Stimulated activated naive CD4-positive, alpha-beta T cell (primary cell): ENCODE measurements around the gene RNU6-1.
A peak's percentile ranks its signal among the peaks of the same experiment; 100 is the strongest.

Experiments
- DNase-seq, 6 experiments: peaks; one replicate each; lab custom pipeline; 2025; lab: John Stamatoyannopoulos, UW

The RNU6-1 gene

DNA sequence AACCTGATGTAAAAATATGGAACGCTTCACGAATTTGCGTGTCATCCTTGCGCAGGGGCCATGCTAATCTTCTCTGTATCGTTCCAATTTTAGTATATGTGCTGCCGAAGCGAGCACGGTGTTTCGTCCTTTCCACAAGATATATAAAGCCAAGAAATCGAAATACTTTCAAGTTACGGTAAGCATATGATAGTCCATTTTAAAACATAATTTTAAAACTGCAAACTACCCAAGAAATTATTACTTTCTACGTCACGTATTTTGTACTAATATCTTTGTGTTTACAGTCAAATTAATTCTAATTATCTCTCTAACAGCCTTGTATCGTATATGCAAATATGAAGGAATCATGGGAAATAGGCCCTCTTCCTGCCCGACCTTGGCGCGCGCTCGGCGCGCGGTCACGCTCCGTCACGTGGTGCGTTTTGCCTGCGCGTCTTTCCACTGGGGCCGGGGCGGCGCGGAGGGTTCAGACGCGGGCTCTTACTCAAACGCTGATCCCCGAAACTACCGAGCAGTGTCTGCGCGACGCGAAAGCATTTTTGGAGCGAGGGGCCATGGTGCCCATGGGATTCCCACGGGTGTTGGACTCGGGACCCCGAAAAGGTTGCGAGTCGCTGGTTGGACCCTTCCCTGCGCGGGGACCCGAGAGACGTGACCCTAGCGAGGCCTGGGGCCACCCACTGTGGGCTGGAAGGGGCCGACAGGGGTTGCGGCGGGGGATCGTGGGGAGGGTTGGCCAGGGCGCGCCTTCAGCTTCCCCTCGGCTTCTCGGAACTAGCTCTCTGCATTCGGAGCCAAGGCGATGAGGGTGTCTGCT lies at the start of gene RNU6-1:
Gene RNU6-1 (minus strand): TSS at position 117 of the 820 bp plus-strand sequence.
- peak; percentile 89 to 99 (median 94) for DNase-seq

- DNase-seq, result no peak
These were observed 47.9 kb upstream of the RNU6-1 start for GRCh38 chr15:67887776-67888175.

GRCh38 chr15:67885861-67886260 lies 46.0 kb upstream of the RNU6-1 start:
- DNase-seq, result no peak

GRCh38 chr15:67885175-67885523 lies 45.3 kb upstream of the RNU6-1 start:
- no peak for DNase-seq

GRCh38 chr15:67884514-67885174 lies 44.8 kb upstream of the RNU6-1 start:
- DNase-seq, result peak; percentile 4 to 60 (median 29)

GRCh38 chr15:67884009-67884408 lies 44.2 kb upstream of the RNU6-1 start:
- DNase-seq, result no peak

DNA sequence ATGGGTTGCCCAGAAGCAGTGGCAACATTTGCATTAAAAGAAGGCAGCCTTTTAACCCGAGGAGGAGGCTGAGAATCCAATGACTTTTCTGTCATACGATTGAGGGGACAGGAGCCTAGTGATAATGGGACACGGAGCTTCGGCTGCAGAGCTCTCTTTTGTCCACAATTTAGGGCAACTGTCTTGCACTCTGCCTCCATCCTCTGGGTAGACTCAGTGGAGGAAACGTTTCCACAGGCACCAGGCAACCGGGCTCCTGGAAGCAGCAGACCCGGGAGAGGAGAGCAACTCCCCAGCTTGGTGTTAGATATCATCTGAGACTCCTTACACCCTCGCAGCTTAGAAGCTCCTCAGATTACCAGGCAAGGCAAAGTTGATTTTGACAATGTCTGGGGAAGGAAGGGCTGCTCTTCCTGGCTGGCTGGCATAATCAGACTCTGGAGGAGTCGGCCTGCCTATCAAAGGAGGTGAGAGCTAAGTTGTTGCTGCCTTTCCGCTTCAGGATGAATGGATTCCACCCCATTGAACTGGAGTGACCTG lies 43.5 kb upstream of the RNU6-1 start:
- no peak for DNase-seq

DNA sequence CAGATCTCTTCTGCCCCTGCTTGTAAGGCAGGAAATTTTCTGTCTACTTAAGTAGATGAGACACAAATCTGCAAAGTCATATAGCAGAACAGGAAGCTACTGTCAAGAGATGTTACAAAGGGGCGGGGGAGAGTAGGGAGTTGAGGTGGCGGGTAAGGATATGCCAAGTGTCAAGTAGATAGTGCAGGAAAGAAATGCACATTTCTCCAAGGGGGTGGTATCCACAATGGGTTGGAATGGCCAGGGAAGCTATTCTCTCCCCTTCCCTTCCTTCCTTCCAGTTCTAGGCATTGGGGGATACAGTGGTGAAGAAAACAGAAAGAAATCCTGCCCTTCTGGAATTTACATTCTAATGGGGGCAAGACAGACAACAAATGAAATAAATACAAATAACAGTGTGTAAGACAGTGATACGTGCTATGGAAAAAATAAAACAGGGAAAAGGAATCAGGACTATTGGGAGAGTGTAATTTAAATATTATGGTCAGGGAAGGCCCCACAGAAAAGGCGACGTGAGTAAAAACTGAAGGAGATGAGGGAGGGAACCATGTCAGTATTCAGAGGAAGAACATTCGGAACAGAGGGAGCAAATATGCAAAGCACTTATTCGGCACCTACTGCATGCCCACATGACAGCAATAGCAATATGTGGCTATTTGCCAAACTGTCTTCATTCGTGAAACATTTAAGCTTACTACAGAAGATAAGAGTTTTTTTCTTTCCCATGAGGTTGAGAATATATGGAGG lies 42.8 kb upstream of the RNU6-1 start:
- peak in 4 of 6 experiments; percentile 1 to 37 (median 14) for DNase-seq

- DNase-seq, result no peak
These were observed 40.9 kb upstream of the RNU6-1 start for GRCh38 chr15:67880651-67881182.

DNA sequence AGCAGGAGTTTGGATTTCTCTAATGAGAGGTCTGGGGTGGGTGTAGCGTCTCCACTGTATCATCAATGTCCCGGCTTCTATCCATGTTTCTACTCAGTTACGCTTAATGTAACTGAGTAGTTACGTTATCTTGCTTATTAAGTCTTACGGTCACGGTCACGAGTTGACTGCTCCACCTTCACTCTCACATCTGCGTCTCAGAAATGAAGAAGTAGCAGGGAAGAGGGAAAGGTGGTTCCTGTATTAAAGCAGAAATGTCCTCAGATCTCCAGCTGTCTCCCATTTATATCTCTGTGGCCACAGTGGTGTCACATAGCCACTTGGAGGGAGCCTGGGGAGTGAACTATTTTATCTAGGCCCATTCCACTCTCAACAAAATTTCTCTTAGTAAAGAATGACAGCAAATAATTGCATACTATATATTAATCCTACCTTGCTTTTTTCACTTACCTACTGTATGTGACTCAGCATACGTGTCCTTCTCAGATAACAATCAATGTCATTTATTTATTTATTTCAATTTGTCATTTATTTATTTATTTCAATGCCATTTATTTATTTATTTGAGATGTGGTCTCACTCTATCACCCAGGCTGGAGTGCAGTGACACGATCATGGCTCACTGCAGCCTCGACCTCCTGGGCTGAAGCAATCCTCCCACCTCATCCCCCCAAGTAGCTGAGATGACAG lies 39.7 kb upstream of the RNU6-1 start:
- no peak for DNase-seq

GRCh38 chr15:67878712-67879206 lies 38.9 kb upstream of the RNU6-1 start:
- no peak for DNase-seq

DNA sequence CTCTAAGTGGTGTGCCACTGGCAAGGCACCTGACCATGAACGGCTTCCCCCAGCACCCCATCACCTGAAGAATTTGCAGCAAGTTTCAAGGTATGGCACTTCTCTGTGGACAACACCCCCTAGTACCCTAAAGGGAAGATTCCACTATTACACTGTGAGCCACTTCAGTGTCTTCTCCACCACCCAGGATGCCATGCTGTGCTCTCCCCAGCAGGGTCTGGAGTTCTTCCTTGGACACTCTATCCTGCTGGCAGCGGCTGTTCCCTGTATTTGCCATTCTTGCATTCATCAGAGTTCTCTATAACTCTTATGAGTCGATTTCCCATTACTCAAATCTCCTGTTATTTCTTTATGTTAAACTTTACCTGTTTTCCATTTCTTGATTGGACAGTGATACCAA lies 33.9 kb upstream of the RNU6-1 start:
- DNase-seq, result no peak

DNA sequence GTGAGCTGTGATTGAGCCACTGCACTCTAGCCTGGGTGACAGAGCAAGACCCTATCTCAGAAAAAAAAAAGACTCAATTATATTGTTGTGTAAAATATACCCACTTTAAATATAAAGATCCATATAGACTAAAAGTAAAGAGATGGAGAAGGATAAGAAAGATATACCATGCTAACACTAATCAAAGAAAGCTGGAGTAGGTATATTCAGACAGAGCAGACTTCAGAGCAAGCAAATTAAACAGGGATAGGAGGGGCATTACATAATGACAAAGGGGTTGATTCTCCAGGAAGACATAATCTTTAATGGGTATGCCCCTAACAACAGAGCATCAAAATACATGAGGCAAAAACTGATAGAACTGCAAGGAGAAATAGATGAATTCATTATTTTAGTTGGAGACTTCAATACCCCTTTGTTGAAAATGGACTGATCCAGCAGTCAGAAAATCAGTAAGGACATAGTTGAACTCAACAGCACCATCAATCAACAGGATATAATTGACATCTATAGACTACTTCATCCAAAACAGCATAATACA lies 31.1 kb upstream of the RNU6-1 start:
- no peak for DNase-seq

DNA sequence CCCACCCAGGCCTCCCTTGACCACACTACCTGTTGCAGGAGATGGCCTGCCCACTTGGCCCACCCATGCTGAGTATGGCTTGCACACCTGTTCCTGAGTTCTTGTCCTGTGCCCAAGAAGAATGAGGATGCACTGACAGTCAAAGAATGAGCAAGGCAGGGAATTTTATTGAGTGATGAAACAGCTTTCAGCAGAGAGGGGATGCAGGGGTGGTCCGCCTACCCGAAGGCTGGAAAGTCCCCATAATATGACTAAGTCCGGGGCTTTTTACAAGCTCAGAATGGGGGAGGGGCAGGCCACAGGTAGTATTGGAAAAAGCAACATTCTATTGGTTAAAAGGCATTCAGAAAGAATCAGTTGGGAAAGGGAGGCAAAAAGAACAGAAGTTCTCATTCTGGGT lies 29.9 kb upstream of the RNU6-1 start:
- no peak for DNase-seq

- DNase-seq, result no peak
These were observed 25.9 kb upstream of the RNU6-1 start for GRCh38 chr15:67865766-67866165.

- no peak for DNase-seq
These were observed 25.5 kb upstream of the RNU6-1 start for GRCh38 chr15:67865331-67865730.

DNA sequence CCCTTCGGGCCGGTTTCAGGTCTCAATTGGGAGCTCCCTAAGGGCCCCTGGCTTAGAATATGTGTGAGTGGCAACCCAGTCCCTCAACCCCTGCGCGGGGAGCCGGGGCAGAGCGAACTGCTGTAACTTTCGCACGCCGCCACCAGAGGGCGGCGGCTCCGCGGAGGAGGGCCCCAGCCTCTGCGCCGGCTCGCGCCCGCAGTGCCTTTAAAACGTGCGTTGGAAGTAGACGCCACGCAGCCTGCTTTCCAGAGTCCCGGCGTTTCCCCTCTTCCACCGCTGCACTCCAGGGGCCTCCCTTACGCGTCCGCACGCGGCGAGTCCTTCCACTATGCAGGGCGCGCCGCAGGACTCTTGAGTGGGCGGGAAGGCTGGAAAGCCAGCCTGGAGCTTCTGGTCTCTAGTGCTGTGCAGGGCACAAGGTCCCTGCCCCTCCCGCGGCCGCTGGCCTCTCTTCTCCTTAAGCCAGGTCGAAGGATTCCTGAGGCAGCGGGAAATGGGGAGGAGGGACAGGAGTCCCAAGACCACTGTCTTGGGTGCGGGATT lies 23.7 kb upstream of the RNU6-1 start:
- DNase-seq, result peak; percentile 28 to 74 (median 52)

DNA sequence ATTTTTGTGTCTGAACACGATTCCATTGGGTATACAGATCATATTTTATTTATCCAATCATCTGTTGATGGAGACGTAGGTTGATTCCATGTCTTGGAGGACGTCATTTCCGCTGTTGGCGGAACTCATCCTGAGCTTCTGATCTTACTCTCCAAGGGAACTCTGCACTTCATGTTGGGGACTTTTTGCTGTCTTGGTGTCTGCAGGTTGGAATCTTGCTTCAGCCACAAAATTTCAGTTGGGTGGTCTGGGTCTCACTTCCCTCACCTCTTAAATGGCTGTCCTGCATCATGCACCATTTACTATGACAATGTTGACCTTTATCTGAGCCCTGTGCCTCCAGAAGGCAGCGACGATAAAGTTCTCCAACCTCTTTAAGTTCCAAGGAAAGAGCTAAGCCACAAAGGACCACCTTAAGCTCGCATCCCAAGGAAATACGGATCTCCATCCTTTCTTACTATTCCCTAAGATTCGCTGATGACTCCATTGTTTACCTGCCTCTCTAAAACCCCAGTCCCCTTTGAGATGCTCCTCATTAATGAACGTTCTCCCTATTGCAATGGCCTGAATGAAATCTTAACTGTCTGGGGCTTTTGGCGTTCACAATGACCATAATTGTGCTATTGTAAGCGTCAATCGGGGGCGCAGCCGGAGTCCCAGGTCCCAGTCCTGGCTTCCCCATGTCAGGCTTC lies 23.1 kb upstream of the RNU6-1 start:
- DNase-seq, result no peak

- DNase-seq, result no peak
These were observed 22.1 kb upstream of the RNU6-1 start for GRCh38 chr15:67861983-67862382.

DNA sequence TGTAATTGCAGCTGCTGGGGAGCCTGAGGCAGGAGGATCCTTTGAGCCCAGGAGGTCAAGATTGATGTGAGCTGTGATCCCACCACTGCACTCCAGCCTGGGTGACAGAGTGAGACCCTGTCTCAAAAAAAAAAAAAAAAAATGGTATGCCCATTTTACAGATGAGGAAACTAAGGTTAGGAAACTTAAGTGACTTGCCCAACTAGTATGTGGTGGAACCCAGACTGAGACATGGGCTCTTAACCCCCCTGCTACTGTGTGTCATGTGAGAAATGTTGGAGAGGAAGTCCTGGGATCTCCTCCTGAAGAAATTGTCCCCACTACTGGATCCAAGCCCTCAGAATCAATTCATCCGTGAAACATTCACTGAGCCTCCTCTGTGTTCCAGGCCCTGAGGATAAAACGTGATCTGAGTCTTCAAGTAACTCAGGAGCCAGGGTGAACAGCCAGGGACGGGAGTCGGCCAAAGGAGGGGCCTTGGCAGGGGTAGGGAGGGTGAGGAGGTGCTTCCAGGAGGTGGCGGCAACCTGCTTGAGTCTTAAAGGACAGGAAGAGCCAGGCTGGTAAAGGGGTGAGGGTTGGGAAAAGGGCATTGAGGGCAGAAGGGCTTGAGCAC lies 19.6 kb upstream of the RNU6-1 start:
- DNase-seq, result no peak
